ENCODE measurements around the gene SEPHS2. TPM values are rescaled to one million over a fixed set of nuclear protein-coding genes. Genes with fewer than 3 reads are reported as not detected.

Gene SEPHS2
- total RNA-seq, 3 donors from 2014 or later (not counting 1 experiment from before 2014, with no cell fraction given): 25.5 to 37.6 (median 35.0) TPM

DNA sequence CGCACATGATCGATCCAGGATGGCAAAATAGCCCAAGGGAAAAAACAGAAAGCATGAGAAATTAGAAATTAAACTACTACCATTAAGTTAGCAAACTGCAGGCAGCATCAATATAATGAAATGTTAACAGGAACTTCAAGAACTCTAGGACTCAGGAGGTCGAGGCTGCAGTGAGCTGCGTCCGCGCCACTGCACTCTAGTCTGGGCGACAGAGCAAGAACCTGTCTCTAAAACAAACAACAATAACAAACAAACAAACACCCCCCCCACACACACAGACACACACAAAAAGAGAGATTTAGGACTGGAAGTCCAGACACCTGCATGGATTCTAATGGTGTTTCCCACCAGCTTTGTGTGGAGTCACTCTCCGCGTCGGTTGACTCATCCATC, 525 bp upstream of the SEPHS2 start:
- Histone ChIP-seq H3K36me3 (ENCODE audit: control insufficient read depth, insufficient read depth, low read length) (peaks cover 4% of the 10 kb centered on the region), H3K9me3 (ENCODE audit: control insufficient read depth, insufficient read depth, low read length) (no peaks in the 10 kb centered on the region), H3K4me3 (ENCODE audit: low read length) (peak overlapping the region; percentile 87), H3K27ac (ENCODE audit: low read length) (peak overlapping the region; percentile 91), H3K27me3 (ENCODE audit: control insufficient read depth, insufficient read depth, low read length) (no peaks in the 10 kb centered on the region), H3K4me1 (ENCODE audit: control insufficient read depth, insufficient read depth, low read length) (peaks cover 50% of the 10 kb centered on the region)
- TF ChIP-seq, protein P1, sequence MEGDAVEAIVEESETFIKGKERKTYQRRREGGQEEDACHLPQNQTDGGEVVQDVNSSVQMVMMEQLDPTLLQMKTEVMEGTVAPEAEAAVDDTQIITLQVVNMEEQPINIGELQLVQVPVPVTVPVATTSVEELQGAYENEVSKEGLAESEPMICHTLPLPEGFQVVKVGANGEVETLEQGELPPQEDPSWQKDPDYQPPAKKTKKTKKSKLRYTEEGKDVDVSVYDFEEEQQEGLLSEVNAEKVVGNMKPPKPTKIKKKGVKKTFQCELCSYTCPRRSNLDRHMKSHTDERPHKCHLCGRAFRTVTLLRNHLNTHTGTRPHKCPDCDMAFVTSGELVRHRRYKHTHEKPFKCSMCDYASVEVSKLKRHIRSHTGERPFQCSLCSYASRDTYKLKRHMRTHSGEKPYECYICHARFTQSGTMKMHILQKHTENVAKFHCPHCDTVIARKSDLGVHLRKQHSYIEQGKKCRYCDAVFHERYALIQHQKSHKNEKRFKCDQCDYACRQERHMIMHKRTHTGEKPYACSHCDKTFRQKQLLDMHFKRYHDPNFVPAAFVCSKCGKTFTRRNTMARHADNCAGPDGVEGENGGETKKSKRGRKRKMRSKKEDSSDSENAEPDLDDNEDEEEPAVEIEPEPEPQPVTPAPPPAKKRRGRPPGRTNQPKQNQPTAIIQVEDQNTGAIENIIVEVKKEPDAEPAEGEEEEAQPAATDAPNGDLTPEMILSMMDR (IDR thresholded peaks at IDR 0.05): no peak
- 76% methylated on average over 7 of the region's 10 CpGs for WGBS (ENCODE audit: insufficient coverage)
- peaks cover 7% of the 10 kb centered on the region for H3K36me3 Mint-ChIP-seq
- peaks cover 42 to 43% of the 10 kb centered on the region in 2 donors for H3K4me1 Mint-ChIP-seq
- peak overlapping the region; percentile 96 for H3K4me3 Mint-ChIP-seq
- intact Hi-C loops (cut with micrococcal nuclease): no loop called here
- no peak for ATAC-seq
- H3K9me3 Mint-ChIP-seq: peaks cover 0 to 3% of the 10 kb centered on the region in 2 donors
- peak overlapping the region; percentile 94 to 95 for H3K27ac Mint-ChIP-seq
- no peak for DNase-seq
- no peaks in the 10 kb centered on the region for H3K27me3 Mint-ChIP-seq (ENCODE audit: low read depth in 2 of 2)

DNA sequence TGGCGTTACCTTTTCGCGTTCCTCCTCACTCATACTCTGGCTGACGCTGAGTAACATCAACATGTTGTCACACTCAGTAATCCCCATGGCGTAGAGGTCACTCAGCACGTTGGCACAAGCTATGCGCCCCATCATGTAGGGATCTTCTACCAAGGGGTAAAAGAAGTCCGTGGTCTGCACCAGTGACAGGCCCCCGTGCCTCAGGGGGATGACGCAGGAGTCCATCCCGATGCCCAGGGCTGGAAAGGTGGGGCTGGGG, 596 bp downstream of the SEPHS2 start:
- intact Hi-C loops (cut with micrococcal nuclease): loop anchor here (1.0 kb wide), 1 partner anchor 15 kb away; the partner anchor contains the start of gene DCTPP1
- WGBS (ENCODE audit: insufficient coverage): 32% methylated on average over 11 of the region's 11 CpGs
- no peaks in the 10 kb centered on the region for H3K9me3 ChIP-seq (ENCODE audit: control insufficient read depth, insufficient read depth, low read length)
- Mint-ChIP-seq H3K4me1 (peaks cover 31 to 33% of the 10 kb centered on the region in 2 donors), H3K4me3 (peak overlapping the region; percentile 96), H3K27ac (peak overlapping the region; percentile 7 to 94), H3K27me3 (ENCODE audit: low read depth in 2 of 2) (no peaks in the 10 kb centered on the region), H3K36me3 (peaks cover 7% of the 10 kb centered on the region), H3K9me3 (peaks cover 0 to 3% of the 10 kb centered on the region in 2 donors)
- no peak for DNase-seq
- peaks cover 4% of the 10 kb centered on the region for H3K36me3 ChIP-seq (ENCODE audit: control insufficient read depth, insufficient read depth, low read length)
- TF ChIP-seq, protein P1 (IDR thresholded peaks at IDR 0.05): no peak
- no peaks in the 10 kb centered on the region for H3K27me3 ChIP-seq (ENCODE audit: control insufficient read depth, insufficient read depth, low read length)
- H3K4me3 ChIP-seq (ENCODE audit: low read length): peak overlapping the region; percentile 87
- ATAC-seq: no peak
- peak overlapping the region; percentile 91 for H3K27ac ChIP-seq (ENCODE audit: low read length)
- H3K4me1 ChIP-seq (ENCODE audit: control insufficient read depth, insufficient read depth, low read length): peaks cover 39% of the 10 kb centered on the region

DNA sequence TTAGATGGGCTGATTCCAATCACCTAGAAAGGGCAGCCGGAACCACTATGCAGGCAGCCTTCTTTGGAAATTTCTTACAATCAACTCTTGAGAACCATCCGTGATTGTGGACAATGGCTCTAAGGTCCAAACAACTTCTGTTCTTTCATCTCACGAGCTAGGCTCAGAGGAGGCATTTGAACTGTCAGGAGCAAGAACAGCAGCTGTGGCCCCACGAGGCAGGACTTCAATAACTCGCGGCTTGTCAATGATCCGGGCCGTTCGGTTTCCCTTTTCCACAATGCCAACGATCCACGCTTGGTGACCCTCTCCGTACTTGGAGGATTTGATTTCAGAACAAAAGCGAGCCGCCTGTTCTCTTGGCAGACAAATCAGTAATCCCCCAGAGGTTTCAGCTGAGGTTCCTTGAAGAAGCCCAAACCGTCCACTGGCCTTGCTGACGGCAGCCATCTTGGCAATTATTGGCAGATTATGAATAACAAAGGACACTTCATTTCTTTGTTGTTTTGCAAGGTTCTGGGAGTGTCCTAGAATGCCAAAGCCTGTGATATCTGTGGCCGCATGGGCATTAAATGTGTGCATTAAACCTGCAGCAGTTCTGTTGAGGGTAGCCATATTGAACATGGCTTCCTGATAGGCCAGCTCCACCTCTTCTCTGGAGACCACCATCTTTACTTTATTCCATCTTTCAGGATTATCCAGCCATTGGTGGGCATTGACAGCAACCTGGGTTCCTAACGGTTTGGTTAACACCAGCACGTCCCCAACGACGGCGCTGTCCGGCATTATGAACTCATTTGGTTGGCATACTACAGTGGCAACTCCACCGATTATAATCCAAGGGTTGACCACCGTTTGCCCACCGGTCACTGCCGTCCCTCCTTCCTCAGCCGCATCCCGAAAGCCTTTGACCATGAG, 1.2 kb downstream of the SEPHS2 start:
- intact Hi-C loops (cut with micrococcal nuclease): loop anchor here (1.0 kb wide), 1 partner anchor 14 kb away; the partner anchor contains the start of gene DCTPP1
- TF ChIP-seq, protein P1 (IDR thresholded peaks at IDR 0.05): no peak
- H3K4me3 Mint-ChIP-seq: peak overlapping the region; percentile 96
- H3K9me3 Mint-ChIP-seq: peaks cover 0 to 3% of the 10 kb centered on the region in 2 donors
- no peaks in the 10 kb centered on the region for H3K9me3 ChIP-seq (ENCODE audit: control insufficient read depth, insufficient read depth, low read length)
- DNase-seq (no peak), ATAC-seq (no peak)
- H3K36me3 Mint-ChIP-seq: peaks cover 7% of the 10 kb centered on the region
- no peaks in the 10 kb centered on the region for H3K27me3 ChIP-seq (ENCODE audit: control insufficient read depth, insufficient read depth, low read length)
- no peaks in the 10 kb centered on the region for H3K27me3 Mint-ChIP-seq (ENCODE audit: low read depth in 2 of 2)
- 93% methylated on average over 29 of the region's 29 CpGs for WGBS (ENCODE audit: insufficient coverage)
- peaks cover 4% of the 10 kb centered on the region for H3K36me3 ChIP-seq (ENCODE audit: control insufficient read depth, insufficient read depth, low read length)
- peak overlapping the region; percentile 87 for H3K4me3 ChIP-seq (ENCODE audit: low read length)
- H3K27ac Mint-ChIP-seq: peak overlapping the region; percentile 7 to 94
- peaks cover 34% of the 10 kb centered on the region for H3K4me1 ChIP-seq (ENCODE audit: control insufficient read depth, insufficient read depth, low read length)
- H3K4me1 Mint-ChIP-seq: peaks cover 31 to 32% of the 10 kb centered on the region in 2 donors
- peak overlapping the region; percentile 91 for H3K27ac ChIP-seq (ENCODE audit: low read length)
